Body of pancreas (tissue), 4 donors: ENCODE data around the gene NOTCH4. TPM values are rescaled to one million over a fixed set of nuclear protein-coding genes. Genes with fewer than 3 reads are reported as not detected.
A peak's percentile ranks its signal among the peaks of the same experiment; 100 is the strongest.

Experiments used
- ATAC-seq: fragments of 150-250 bp; one replicate; pipeline ENCODE4 v1.9.1; 2016
- DNase-seq, 4 donors: peaks; one replicate each; pipeline ENCODE4 v3.0.0-alpha.2; 2019
- H3K27ac ChIP-seq, 4 donors: fragments of 200-600 bp; sonication (generic); 1 replicate in 3 of 4; 2 replicates in 1 of 4; pipeline versions ENCODE4 v1.5.1 to v1.6.1; 2016 to 2019; ENCODE audit warnings: mild to moderate bottlenecking in 1 of 4, mixed read lengths in 1 of 4, moderate library complexity in 1 of 4
- H3K27me3 ChIP-seq, 2 donors: fragments of 200-600 bp; sonication (generic); one replicate each; pipeline ENCODE4 v1.6.0; 2016; ENCODE audit warnings: mild to moderate bottlenecking in 1 of 2
- H3K36me3 ChIP-seq, 2 donors: fragments of 200-600 bp; sonication (generic); replicated peaks in 1 of 2; 2 replicates each; pipeline ENCODE4 v1.5.1; 2016; ENCODE audit warnings: low read depth in 2 of 2; ENCODE audit not compliant: insufficient read depth in 1 of 2
- H3K4me1 ChIP-seq: fragments of 200-600 bp; sonication (generic); one replicate; pipeline ENCODE4 v1.6.0; 2016
- H3K4me3 ChIP-seq, 2 donors: fragments of 200-600 bp; sonication (generic); 1 replicate in 1 of 2; 2 replicates in 1 of 2; pipeline ENCODE4 v1.5.1; 2016 to 2019
- H3K9me3 ChIP-seq, 3 donors: fragments of 200-600 bp; sonication (generic); 1 replicate in 2 of 3; 2 replicates in 1 of 3; pipeline ENCODE4 v1.5.1; 2016
- CTCF ChIP-seq, 7 experiments: fragments of 450-650 bp in 4 of 7; fragments of 200-600 bp in 3 of 7; sonication (generic) in 3 of 7; IDR thresholded peaks; one replicate each; pipeline ENCODE4 v1.5.1; 2016 to 2019; ENCODE audit warnings: antibody characterized with exemption in 7 of 7
- POLR2A ChIP-seq, 3 donors: fragments of 450-650 bp; IDR thresholded peaks; one replicate each; pipeline ENCODE4 v1.6.1; 2016; ENCODE audit warnings: antibody characterized with exemption in 3 of 3, mild to moderate bottlenecking in 2 of 3
- WGBS, 2 donors: methylation state at CpG; one replicate each; pipeline ENCODE4 v1.1.5; 2017; 5-methylcytosine and 5-hydroxymethylcytosine counted together
- intact Hi-C: fragments of 100-400 bp; cut with DNase I; formaldehyde crosslinking; loops from one replicate; pipeline ENCODE4 v1.15.1; 2023
- total RNA-seq, 2 donors: library from RNA; depleted of rRNA; stranded (reverse); fragments of >200 nt; gene quantifications; one replicate each; pipeline ENCODE4 v1.1.0, GENCODE V29; 2016

Gene NOTCH4
- total RNA-seq, 2 donors from 2014 or later, result 10.6 to 48.1 TPM

GRCh38 chr6:32177788-32178546 is 45.9 kb downstream of the NOTCH4 start, which contains the start of gene RNF5:
TSS of gene RNF5 (plus strand) at chr6:32178405. CDS start at chr6:32178512, 107 bp downstream.
- peak; percentile 87 for ATAC-seq
- Histone ChIP-seq H3K4me1 (peaks cover 41% of the 10 kb centered on the region), H3K36me3 (peaks cover 0 to 2% of the 10 kb centered on the region in 2 donors), H3K27ac (peak within 1 kb of the TSS; percentile 81 to 94 (median 85)), H3K27me3 (no peaks in the 10 kb centered on the region), H3K4me3 (peak within 1 kb of the TSS; percentile 24 to 52), H3K9me3 (no peaks in the 10 kb centered on the region)
- peak; percentile 97 to 99 (median 98) for DNase-seq
- 0% methylated on average over 22 to 33 of the region's 33 CpGs for WGBS, 2 donors
- TF ChIP-seq CTCF (IDR thresholded peaks at IDR 0.05) (no peak), POLR2A (IDR thresholded peaks at IDR 0.05) (peak in 2 of 3 donors; percentile 49 to 53)
- intact Hi-C loops, result no loop called here

GRCh38 chr6:32177183-32177787 is 46.6 kb downstream of the NOTCH4 start:
- Histone ChIP-seq H3K27me3 (no peaks in the 10 kb centered on the region), H3K36me3 (no peaks in the 10 kb centered on the region), H3K27ac (peak overlapping the region; percentile 81 to 94 (median 85)), H3K4me3 (no peak overlapping the region), H3K9me3 (no peaks in the 10 kb centered on the region), H3K4me1 (peaks cover 41% of the 10 kb centered on the region)
- ATAC-seq, result peak; percentile 0
- intact Hi-C loops, result no loop called here
- DNase-seq, result no peak
- 0% methylated on average over 20 of the region's 20 CpGs for WGBS, 2 donors
- TF ChIP-seq POLR2A (IDR thresholded peaks at IDR 0.05) (peak in 2 of 3 donors; percentile 35 to 47), CTCF (IDR thresholded peaks at IDR 0.05) (no peak)

GRCh38 chr6:32176476-32177182 is 47.2 kb downstream of the NOTCH4 start:
- Histone ChIP-seq H3K27me3 (no peaks in the 10 kb centered on the region), H3K9me3 (no peaks in the 10 kb centered on the region), H3K4me1 (peaks cover 41% of the 10 kb centered on the region), H3K4me3 (no peak overlapping the region), H3K27ac (peak overlapping the region; percentile 81 to 94 (median 85)), H3K36me3 (no peaks in the 10 kb centered on the region)
- ATAC-seq (no peak), DNase-seq (no peak)
- 13 to 23% methylated on average over 5 of the region's 5 CpGs for WGBS, 2 donors
- TF ChIP-seq CTCF (IDR thresholded peaks at IDR 0.05), result no peak
- TF ChIP-seq POLR2A (IDR thresholded peaks at IDR 0.05), result no peak
- intact Hi-C loops, result no loop called here

- no peak for TF ChIP-seq CTCF (IDR thresholded peaks at IDR 0.05)
- TF ChIP-seq POLR2A (IDR thresholded peaks at IDR 0.05), result peak in 2 of 3 donors; percentile 49 to 73
- intact Hi-C loops, result no loop called here
- no peaks in the 10 kb centered on the region for H3K9me3 ChIP-seq
- H3K36me3 ChIP-seq, result no peaks in the 10 kb centered on the region
- H3K27ac ChIP-seq, result peak within 1 kb of the TSS; percentile 81 to 94 (median 85)
- DNase-seq (peak; percentile 97 to 98 (median 98)), ATAC-seq (peak; percentile 56)
- no peaks in the 10 kb centered on the region for H3K27me3 ChIP-seq
- 1 to 2% methylated on average over 17 to 27 of the region's 27 CpGs for WGBS, 2 donors
- peak within 1 kb of the TSS; percentile 53 to 98 for H3K4me3 ChIP-seq
- H3K4me1 ChIP-seq, result peaks cover 41% of the 10 kb centered on the region
Measured at GRCh38 chr6:32175711-32176475, 48.0 kb downstream of the NOTCH4 start, which contains the start of gene AGPAT1. TSS of gene AGPAT1 (minus strand) at chr6:32176084. CDS start at chr6:32171496, 4,588 bp downstream.
